ENCODE data around the gene SERPINB6. TPM values are rescaled to one million over a fixed set of nuclear protein-coding genes. Genes with fewer than 3 reads are reported as not detected.

Gene SERPINB6
- total RNA-seq, 1 donor from 2014 or later, result 122 TPM

DNA sequence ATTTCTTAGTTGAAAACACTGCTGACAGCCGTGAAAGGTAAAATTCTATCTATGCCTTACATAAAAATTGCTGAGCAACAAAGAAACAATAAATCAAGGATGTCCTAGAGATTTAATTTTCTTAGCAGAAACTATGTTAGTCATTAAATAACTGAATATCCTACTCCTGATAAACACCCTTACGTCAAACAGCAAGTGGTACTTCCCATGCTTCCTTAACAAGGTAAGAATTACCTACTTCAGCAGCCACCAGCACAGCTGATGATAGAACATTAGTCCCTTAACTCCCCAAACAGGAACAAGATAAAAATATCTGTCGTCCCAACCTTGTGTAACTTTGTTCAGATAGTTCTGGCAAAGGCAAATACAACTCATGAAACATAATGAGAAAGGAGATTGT, 8.7 kb downstream of the SERPINB6 start:
- ATAC-seq, result no peak
- no peak for DNase-seq (ENCODE audit: low spot score)
- intact Hi-C loops (cut with DNase I), result no loop called here

GRCh38 chr6:2962004-2962403, 9.4 kb downstream of the SERPINB6 start:
- ATAC-seq (peak; percentile 18), DNase-seq (ENCODE audit: low spot score) (no peak)
- intact Hi-C loops (cut with DNase I), result no loop called here

DNA sequence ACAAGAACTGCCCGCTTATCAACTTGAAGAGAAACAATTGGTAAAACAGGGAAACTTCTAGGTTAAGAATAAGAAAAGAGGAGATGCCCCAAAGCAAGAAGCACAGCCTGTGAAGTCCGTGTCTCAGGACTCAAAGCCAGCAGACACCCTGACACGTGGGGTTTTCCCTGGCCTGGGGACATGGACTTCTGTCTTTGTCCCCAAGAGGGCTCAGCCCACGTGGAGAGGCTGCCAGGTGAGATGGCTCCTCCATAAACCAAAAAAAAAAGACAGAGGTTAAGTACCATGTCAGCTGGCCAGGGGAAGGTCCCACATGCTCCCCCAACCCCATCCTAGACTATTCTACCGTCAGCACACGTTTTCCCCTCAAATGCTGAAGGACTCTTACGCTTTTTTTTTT, 9.9 kb downstream of the SERPINB6 start:
- ATAC-seq, result no peak
- no peak for DNase-seq (ENCODE audit: low spot score)
- intact Hi-C loops (cut with DNase I), result no loop called here

GRCh38 chr6:2960935-2961334, 10.4 kb downstream of the SERPINB6 start:
- ATAC-seq (no peak), DNase-seq (ENCODE audit: low spot score) (no peak)
- intact Hi-C loops (cut with DNase I), result no loop called here

GRCh38 chr6:2959909-2960719, 11.3 kb downstream of the SERPINB6 start:
- DNase-seq (ENCODE audit: low spot score) (no peak), ATAC-seq (peak; percentile 23)
- intact Hi-C loops (cut with DNase I), result no loop called here

GRCh38 chr6:2958776-2959175, 12.6 kb downstream of the SERPINB6 start:
- intact Hi-C loops (cut with DNase I), result no loop called here
- DNase-seq (ENCODE audit: low spot score), result no peak
- no peak for ATAC-seq

GRCh38 chr6:2958331-2958711, 13.0 kb downstream of the SERPINB6 start:
- intact Hi-C loops (cut with DNase I), result no loop called here
- DNase-seq (ENCODE audit: low spot score) (no peak), ATAC-seq (peak; percentile 33)

GRCh38 chr6:2957696-2958330, 13.6 kb downstream of the SERPINB6 start:
- DNase-seq (ENCODE audit: low spot score), result no peak
- no peak for ATAC-seq
- intact Hi-C loops (cut with DNase I), result no loop called here

DNA sequence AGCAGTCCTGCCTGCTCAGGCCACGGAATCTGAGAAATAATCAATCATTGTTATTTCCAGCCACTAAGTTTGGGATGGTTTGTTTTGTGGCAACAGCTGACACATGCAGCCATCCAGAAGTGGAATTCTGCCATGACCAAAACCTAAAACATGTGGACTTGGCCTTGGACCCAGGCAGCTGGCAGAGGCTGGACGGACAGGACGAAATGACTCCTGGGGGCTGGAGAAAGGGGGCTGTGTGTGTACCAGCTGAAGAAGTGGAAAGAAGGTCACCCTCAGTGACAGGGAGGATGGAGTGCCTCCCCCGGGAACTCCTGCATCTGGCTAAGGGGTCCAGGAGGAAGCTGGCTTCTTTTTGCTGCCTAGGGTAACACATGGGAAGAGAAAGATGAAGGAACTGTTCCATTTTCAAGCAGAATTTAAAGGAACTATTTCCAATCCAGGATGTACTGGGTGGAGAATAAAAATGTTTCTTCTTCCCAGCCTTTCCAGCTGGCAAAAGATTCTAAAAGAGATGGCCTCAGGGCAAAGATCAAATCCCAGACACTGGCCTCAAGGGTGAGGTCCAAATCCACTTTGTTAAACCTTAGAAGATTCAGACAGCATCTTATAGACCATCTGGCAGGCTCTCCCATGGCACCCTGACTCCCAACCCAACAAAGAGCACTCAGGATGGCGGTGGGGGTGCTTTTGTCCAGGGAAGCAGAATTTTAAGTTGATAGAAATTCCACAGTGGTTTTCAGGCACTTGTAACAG, 14.3 kb downstream of the SERPINB6 start:
- intact Hi-C loops (cut with DNase I), result no loop called here
- ATAC-seq (no peak), DNase-seq (ENCODE audit: low spot score) (no peak)

- no peak for DNase-seq (ENCODE audit: low spot score)
- ATAC-seq, result no peak
- intact Hi-C loops (cut with DNase I), result no loop called here
These were observed 18.3 kb downstream of the SERPINB6 start for GRCh38 chr6:2953098-2953497.

GRCh38 chr6:2952557-2953095, 18.7 kb downstream of the SERPINB6 start:
- ATAC-seq (peak; percentile 85), DNase-seq (ENCODE audit: low spot score) (peak; percentile 83)
- intact Hi-C loops (cut with DNase I), result no loop called here

- intact Hi-C loops (cut with DNase I), result no loop called here
- DNase-seq (ENCODE audit: low spot score) (no peak), ATAC-seq (peak; percentile 51)
These were observed 19.6 kb downstream of the SERPINB6 start for GRCh38 chr6:2951728-2952127.

DNA sequence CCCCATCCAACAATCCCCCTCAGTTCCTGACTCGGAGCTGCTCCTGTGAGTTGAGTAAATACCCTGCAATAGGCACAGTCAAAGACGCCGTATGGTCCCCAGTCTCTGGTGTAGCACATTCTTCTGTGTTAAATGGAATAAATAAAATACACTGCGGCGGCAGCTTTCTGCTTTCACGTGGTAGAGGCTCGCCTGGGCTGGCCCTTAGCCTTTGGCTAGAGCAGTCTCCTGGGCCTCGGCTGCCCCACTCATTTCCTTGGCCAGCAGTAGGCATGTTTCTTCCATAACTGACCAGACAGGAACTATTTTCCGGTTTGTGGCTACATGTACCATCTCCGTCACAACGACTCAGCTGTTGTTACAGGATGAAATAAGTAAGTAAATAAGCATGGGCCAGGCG, 20.7 kb downstream of the SERPINB6 start:
- DNase-seq (ENCODE audit: low spot score) (no peak), ATAC-seq (no peak)
- intact Hi-C loops (cut with DNase I), result no loop called here

GRCh38 chr6:2949536-2950083, 21.8 kb downstream of the SERPINB6 start:
- no peak for DNase-seq (ENCODE audit: low spot score)
- ATAC-seq, result no peak
- intact Hi-C loops (cut with DNase I), result no loop called here

DNA sequence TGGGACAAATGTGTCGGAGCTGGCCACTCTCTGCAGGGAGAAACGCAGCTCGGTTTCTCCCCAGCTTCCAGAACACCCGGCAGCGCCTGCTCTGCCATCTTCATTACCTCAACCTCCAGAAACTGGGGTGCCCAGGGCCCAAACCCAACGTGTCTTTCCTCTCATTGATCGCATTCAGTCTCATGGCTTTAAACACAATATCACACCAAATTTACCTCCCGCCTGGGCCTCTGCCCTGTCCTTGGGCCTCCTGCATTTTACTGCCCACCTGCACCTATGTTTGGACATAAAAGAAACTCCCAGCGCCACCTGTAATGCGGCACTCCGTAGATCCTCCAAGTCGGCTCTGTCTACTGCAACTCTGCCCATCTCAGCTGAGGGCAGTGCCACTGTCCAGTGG, 22.2 kb downstream of the SERPINB6 start:
- DNase-seq (ENCODE audit: low spot score), result no peak
- intact Hi-C loops (cut with DNase I), result no loop called here
- ATAC-seq, result no peak

GRCh38 chr6:2948228-2949025, 22.9 kb downstream of the SERPINB6 start:
- ATAC-seq, result no peak
- DNase-seq (ENCODE audit: low spot score), result no peak

GRCh38 chr6:2947445-2947844, 23.9 kb downstream of the SERPINB6 start:
- no peak for DNase-seq (ENCODE audit: low spot score)
- no peak for ATAC-seq
- intact Hi-C loops (cut with DNase I), result no loop called here

More at GRCh38 chr6:2948228-2949025, 22.9 kb downstream of the SERPINB6 start:
- intact Hi-C loops (cut with DNase I), result no loop called here

- ATAC-seq, result no peak
- intact Hi-C loops (cut with DNase I), result no loop called here
- DNase-seq (ENCODE audit: low spot score), result no peak
These were observed 26.3 kb downstream of the SERPINB6 start for GRCh38 chr6:2945153-2945452.

Data from sciatic nerve (tissue), 2 donors.